SK-N-SH (cell line): Measurements from ENCODE around the gene ARMH3. TPM values are rescaled to one million over a fixed set of nuclear protein-coding genes. Genes with fewer than 3 reads are reported as not detected.

Source experiments
- CTCF ChIA-PET: fragments of 300-600, 350-600 bp; formaldehyde crosslinking; extraction: SDS; loops from one replicate; lab custom pipeline; 2021; lab: Yijun Ruan, JAX
- POLR2A ChIA-PET: fragments of 350-600 bp; sonication (Branson Sonifier 250); formaldehyde crosslinking; extraction: SDS; loops from one replicate; lab custom pipeline; 2020; ENCODE audit warnings: antibody characterized with exemption, inconsistent platforms; lab: Yijun Ruan, JAX
- DNase-seq: peaks from one replicate; pipeline ENCODE4 v3.0.0; 2012
- H2AFZ ChIP-seq: fragments of 200-600 bp; sonication (generic); 2 replicates; pipeline ENCODE4 v1.8.1; 2016; ENCODE audit warnings: antibody characterized with exemption, mild to moderate bottlenecking, low read depth
- H3F3A ChIP-seq: fragments of 200-600 bp; sonication (generic); replicated peaks from 2 replicates; pipeline ENCODE3; 2016; ENCODE audit warnings: antibody characterized with exemption, mild to moderate bottlenecking; ENCODE audit not compliant: insufficient read depth
- H3K27ac ChIP-seq, 2 experiments: fragments of 200-500 bp in 1 of 2; fragments of 200-600 bp in 1 of 2; sonication (Bioruptor generic) in 1 of 2; sonication (generic), shearing (Covaris generic) in 1 of 2; 2 replicates each; pipeline versions ENCODE4 v1.5.1 to v1.6.1; 2014 to 2016; ENCODE audit warnings: low read depth in 2 of 2, inconsistent platforms in 1 of 2, low read length in 1 of 2, mild to moderate bottlenecking in 1 of 2, mixed read lengths in 1 of 2
- H3K27me3 ChIP-seq: fragments of 200-600 bp; sonication (generic), shearing (Covaris generic); 2 replicates; pipeline ENCODE4 v1.6.1; 2016; ENCODE audit warnings: mixed run types; ENCODE audit not compliant: insufficient read depth
- H3K36me3 ChIP-seq, 2 experiments: fragments of 200-500 bp in 1 of 2; fragments of 200-600 bp in 1 of 2; sonication (Bioruptor generic) in 1 of 2; sonication (generic) in 1 of 2; replicated peaks in 1 of 2; 2 replicates each; pipeline versions ENCODE3 to v1.5.1; 2014 to 2016; ENCODE audit warnings: low read length in 1 of 2, mild to moderate bottlenecking in 1 of 2; ENCODE audit not compliant: insufficient read depth in 2 of 2, control insufficient read depth in 1 of 2
- H3K4me1 ChIP-seq, 2 experiments: fragments of 200-500 bp in 1 of 2; fragments of 200-600 bp in 1 of 2; sonication (Bioruptor generic) in 1 of 2; sonication (generic), shearing (Covaris generic) in 1 of 2; 2 replicates each; pipeline versions ENCODE4 v1.5.1 to v1.6.1; 2014 to 2016; ENCODE audit warnings: low read depth in 1 of 2, low read length in 1 of 2, mixed run types in 1 of 2; ENCODE audit not compliant: insufficient read depth in 2 of 2, control insufficient read depth in 1 of 2
- H3K4me2 ChIP-seq: fragments of 200-600 bp; sonication (generic), shearing (Covaris generic); 2 replicates; pipeline ENCODE4 v1.6.1; 2017; ENCODE audit warnings: mixed run types
- H3K4me3 ChIP-seq, 2 experiments: fragments of 200-500 bp in 1 of 2; fragments of 200-600 bp in 1 of 2; sonication (Bioruptor generic) in 1 of 2; sonication (generic), shearing (Covaris generic) in 1 of 2; 2 replicates each; pipeline versions ENCODE4 v1.5.1 to v1.8.1; 2014 to 2016; ENCODE audit warnings: low read depth in 2 of 2, inconsistent platforms in 1 of 2, low read length in 1 of 2, mild to moderate bottlenecking in 1 of 2, mixed read lengths in 1 of 2, moderate library complexity in 1 of 2
- H3K79me2 ChIP-seq: fragments of 200-600 bp; sonication (generic); 2 replicates; pipeline ENCODE4 v1.8.1; 2017; ENCODE audit warnings: mild to moderate bottlenecking; ENCODE audit not compliant: insufficient read depth
- H3K9ac ChIP-seq: fragments of 200-600 bp; sonication (generic); 2 replicates; pipeline ENCODE4 v1.6.1; 2017; ENCODE audit warnings: mixed run types
- H3K9me2 ChIP-seq: fragments of 200-600 bp; sonication (generic); 2 replicates; pipeline ENCODE4 v1.6.1; 2017; ENCODE audit warnings: mixed run types
- H3K9me3 ChIP-seq: fragments of 200-600 bp; sonication (generic); 2 replicates; pipeline ENCODE4 v1.6.1; 2017; ENCODE audit warnings: mixed run types, mild to moderate bottlenecking, moderate library complexity
- H4K20me1 ChIP-seq: fragments of 200-600 bp; sonication (generic); 2 replicates; pipeline ENCODE4 v1.6.1; 2017; ENCODE audit warnings: mild to moderate bottlenecking, mixed run types; ENCODE audit not compliant: insufficient read depth
- CTCF ChIP-seq: fragments of 200-600 bp; sonication (generic); IDR thresholded peaks from 2 replicates; pipeline ENCODE4 v1.6.1; 2017; ENCODE audit warnings: antibody characterized with exemption, mild to moderate bottlenecking, moderate library complexity
- EP300 ChIP-seq, 2 experiments: IDR thresholded peaks; 2 replicates each; pipeline versions ENCODE4 v1.4.0 to v1.6.1; 2012; ENCODE audit warnings: borderline replicate concordance in 1 of 2, low read depth in 1 of 2, low read length in 1 of 2
- FOSL2 ChIP-seq: IDR thresholded peaks from 2 replicates; pipeline ENCODE4 v1.4.0; 2012; ENCODE audit warnings: low read depth, mild to moderate bottlenecking, moderate library complexity, borderline replicate concordance
- JUND ChIP-seq: IDR thresholded peaks from 2 replicates; pipeline ENCODE4 v1.4.0; 2012
- MAX ChIP-seq: IDR thresholded peaks from 2 replicates; pipeline ENCODE4 v1.4.0; 2012; ENCODE audit warnings: low read depth
- RCOR1 ChIP-seq: fragments of 150-350 bp; IDR thresholded peaks from 2 replicates; pipeline ENCODE4 v1.6.1; 2017; ENCODE audit warnings: antibody characterized with exemption, low read length
- RXRA ChIP-seq: IDR thresholded peaks from 2 replicates; pipeline ENCODE4 v1.4.0; 2012; ENCODE audit warnings: low read depth, mild to moderate bottlenecking, borderline replicate concordance
- TAF1 ChIP-seq: IDR thresholded peaks from 2 replicates; pipeline ENCODE4 v1.6.1; 2012; ENCODE audit warnings: low read depth, mild to moderate bottlenecking, low read length, moderate library complexity, borderline replicate concordance
- TEAD4 ChIP-seq: IDR thresholded peaks from 2 replicates; pipeline ENCODE4 v1.4.0; 2012; ENCODE audit warnings: mild to moderate bottlenecking, borderline replicate concordance; ENCODE audit not compliant: insufficient read depth
- USF2 ChIP-seq: fragments of 150-350 bp; IDR thresholded peaks from 2 replicates; pipeline ENCODE4 v1.6.1; 2017; ENCODE audit warnings: antibody characterized with exemption, low read length, low read depth, borderline replicate concordance
- WGBS: methylation state at CpG from one replicate; pipeline ENCODE4 v1.1.6; 2017; ENCODE audit warnings: low lambda C conversion rate; 5-methylcytosine and 5-hydroxymethylcytosine counted together
- polyA plus RNA-seq, 3 experiments: library from polyadenylated mRNA; depleted of rRNA; stranded (reverse); fragments of >200 nt; gene quantifications; 2 replicates each; pipeline ENCODE4 v1.2.3, GENCODE V29; 2012

Gene ARMH3
- polyA plus RNA-seq, 1 of the 3 experiments (the other 2 are of a cell fraction), result 12.1 TPM

GRCh38 chr10:101920546-101920945, 135.4 kb downstream of the ARMH3 start:
- Histone ChIP-seq H3K9ac (no peak overlapping the region), H3K4me1 (no peaks in the 10 kb centered on the region), H4K20me1 (no peaks in the 10 kb centered on the region), H3K9me3 (no peaks in the 10 kb centered on the region), H3K36me3 (peaks cover 0 to 7% of the 10 kb centered on the region in 2 experiments), H2AFZ (no peak overlapping the region), H3K9me2 (no peaks in the 10 kb centered on the region), H3K27me3 (no peaks in the 10 kb centered on the region), H3K27ac (no peak overlapping the region), H3F3A (no peaks in the 10 kb centered on the region), H3K79me2 (no peaks in the 10 kb centered on the region), H3K4me2 (no peak overlapping the region), H3K4me3 (no peak overlapping the region)
- no peak for TF ChIP-seq USF2
- no peak for TF ChIP-seq MAX
- TF ChIP-seq TAF1, result no peak
- ChIA-PET CTCF (interaction anchor here (1.2 kb wide), 1 partner anchor 90 kb away, joined by 3 read pairs; no protein-coding TSS in a partner anchor), POLR2A (no interaction called here)
- DNase-seq, result no peak

GRCh38 chr10:101919026-101919770, 136.8 kb downstream of the ARMH3 start:
- POLR2A ChIA-PET, result no interaction called here

GRCh38 chr10:101912561-101913179, 143.3 kb downstream of the ARMH3 start:
- no peak overlapping the region for H2AFZ ChIP-seq
- WGBS, result 86% methylated on average over 2 of the region's 2 CpGs
- H3K9ac ChIP-seq, result no peak overlapping the region
- ChIA-PET CTCF (interaction anchor here (1.0 to 1.7 kb wide), 2 partner anchors 23 to 29 kb away, joined by 3 to 5 read pairs; no protein-coding TSS in a partner anchor), POLR2A (interaction anchor here (0.6 kb wide), 2 partner anchors 47 to 228 kb away, joined by 3 read pairs; no protein-coding TSS in a partner anchor)
- DNase-seq, result no peak
- no peaks in the 10 kb centered on the region for H3K9me2 ChIP-seq
- TF ChIP-seq TEAD4 (no peak), JUND (no peak), EP300 (IDR thresholded peaks at IDR 0.05; ENCODE audit: borderline replicate concordance in 1 of 2, low read depth in 1 of 2, low read length in 1 of 2) (no peak), FOSL2 (no peak), RCOR1 (no peak), CTCF (no peak)
- no peaks in the 10 kb centered on the region for H3K4me1 ChIP-seq
- H3K4me2 ChIP-seq, result no peak overlapping the region
- no peak overlapping the region for H3K27ac ChIP-seq
- no peaks in the 10 kb centered on the region for H3K27me3 ChIP-seq
- no peak overlapping the region for H3K4me3 ChIP-seq
- no peaks in the 10 kb centered on the region for H4K20me1 ChIP-seq
- peaks cover 0 to 12% of the 10 kb centered on the region in 2 experiments for H3K36me3 ChIP-seq
- no peaks in the 10 kb centered on the region for H3K79me2 ChIP-seq
- H3K9me3 ChIP-seq, result no peaks in the 10 kb centered on the region
- no peaks in the 10 kb centered on the region for H3F3A ChIP-seq

More at GRCh38 chr10:101919026-101919770, 136.8 kb downstream of the ARMH3 start:
- H3K27ac ChIP-seq, result no peak overlapping the region
- CTCF ChIA-PET, result interaction anchor here (1.2 to 2.8 kb wide), 2 partner anchors 91 kb away, joined by 3 to 13 read pairs; no protein-coding TSS in a partner anchor
- no peak for TF ChIP-seq RXRA
- TF ChIP-seq JUND, result no peak
- no peaks in the 10 kb centered on the region for H3K4me1 ChIP-seq
- H4K20me1 ChIP-seq, result no peaks in the 10 kb centered on the region
- no peaks in the 10 kb centered on the region for H3K79me2 ChIP-seq
- H3K36me3 ChIP-seq, result peaks cover 0 to 3% of the 10 kb centered on the region in 2 experiments
- no peaks in the 10 kb centered on the region for H3K27me3 ChIP-seq
- no peak overlapping the region for H3K4me2 ChIP-seq
- no peak overlapping the region for H2AFZ ChIP-seq
- no peaks in the 10 kb centered on the region for H3F3A ChIP-seq
- H3K9me3 ChIP-seq, result no peaks in the 10 kb centered on the region
- WGBS, result 92% methylated on average over 8 of the region's 8 CpGs
- DNase-seq, result no peak
- no peaks in the 10 kb centered on the region for H3K9me2 ChIP-seq
- no peak overlapping the region for H3K4me3 ChIP-seq
- no peak overlapping the region for H3K9ac ChIP-seq
